Measurements from ENCODE around the gene MCTS1. TPM values are rescaled to one million over a fixed set of nuclear protein-coding genes. Genes with fewer than 3 reads are reported as not detected.

MCTS1 gene
- 40.9 and 50.7 TPM in 2 replicates for total RNA-seq

GRCh38 chrX:120603707-120604360 is at the start of gene MCTS1:
Gene MCTS1 (plus strand): TSS chrX:120604101. CDS start chrX:120604237, 136 bp downstream.

GRCh38 chrX:120560842-120561633 is 42.9 kb upstream of the MCTS1 start, which contains the start of gene CUL4B:
Gene CUL4B (minus strand): TSS chrX:120560962. CDS start chrX:120560638, 324 bp downstream.

DNA sequence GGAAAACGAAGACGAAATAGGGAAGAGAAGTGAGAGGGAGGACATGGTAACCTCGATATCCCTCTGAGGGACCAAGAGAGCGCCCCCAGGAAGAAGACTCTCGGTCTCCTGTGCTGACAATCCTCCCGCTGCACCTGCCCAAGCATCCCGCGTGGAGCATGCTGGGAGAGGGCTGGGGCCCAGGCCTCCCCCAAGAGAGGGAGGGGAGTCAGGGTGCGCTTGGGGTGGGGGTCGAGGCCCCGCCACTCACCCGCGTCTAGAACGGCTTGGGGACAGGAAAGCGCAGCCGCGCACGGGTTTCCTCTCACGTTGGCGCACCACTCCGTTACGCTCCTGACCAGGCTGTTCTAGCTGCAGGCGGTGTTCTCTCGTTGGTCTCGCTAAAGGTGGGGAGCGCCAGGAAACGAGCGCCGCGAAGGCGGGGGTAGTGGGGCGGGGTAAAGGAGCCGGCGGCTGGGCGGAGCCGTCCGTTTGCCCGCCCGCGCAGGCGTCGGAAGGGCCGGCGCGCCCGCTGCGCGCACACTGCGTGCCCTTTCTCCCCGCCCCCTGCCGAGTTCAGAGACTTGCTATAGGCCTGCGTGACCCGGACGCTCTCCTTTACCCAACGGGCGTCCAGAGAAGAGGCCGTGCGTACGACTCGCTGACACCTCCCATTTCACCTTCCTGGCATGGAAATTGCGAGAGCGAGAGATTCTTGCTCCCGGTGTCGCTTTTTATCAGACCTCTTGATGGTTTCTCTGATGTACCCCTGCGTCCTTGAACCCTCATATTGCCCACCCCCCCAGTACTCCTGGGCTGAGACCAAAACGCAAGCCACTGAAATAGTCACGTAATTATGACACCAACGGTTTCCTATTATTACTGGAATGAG is 26.0 kb downstream of the MCTS1 start, which contains the start of gene C1GALT1C1:
Gene C1GALT1C1, minus strand, starts transcription at position 388 of the 871 bp plus-strand sequence. CDS start 2,888 bp downstream, outside the sequence.

Other genes starting within 250 kb of the MCTS1 start
- gene ATP1B4, start 242.0 kb upstream of the MCTS1 start, total RNA-seq, result not detected in 2 replicates
- gene LAMP2, start 134.8 kb upstream of the MCTS1 start, total RNA-seq, result 116 and 147 TPM in 2 replicates
- gene CUL4B, start 43.1 kb upstream of the MCTS1 start, total RNA-seq, result 57.4 and 74.0 TPM in 2 replicates
- 30.3 and 41.1 TPM in 2 replicates for gene C1GALT1C1, start 26.0 kb downstream of the MCTS1 start, total RNA-seq